ENCODE data around the gene BPIFB6. TPM values are rescaled to one million over a fixed set of nuclear protein-coding genes. Genes with fewer than 3 reads are reported as not detected.

BPIFB6 gene
- total RNA-seq, 3 donors from 2014 or later = not detected

DNA sequence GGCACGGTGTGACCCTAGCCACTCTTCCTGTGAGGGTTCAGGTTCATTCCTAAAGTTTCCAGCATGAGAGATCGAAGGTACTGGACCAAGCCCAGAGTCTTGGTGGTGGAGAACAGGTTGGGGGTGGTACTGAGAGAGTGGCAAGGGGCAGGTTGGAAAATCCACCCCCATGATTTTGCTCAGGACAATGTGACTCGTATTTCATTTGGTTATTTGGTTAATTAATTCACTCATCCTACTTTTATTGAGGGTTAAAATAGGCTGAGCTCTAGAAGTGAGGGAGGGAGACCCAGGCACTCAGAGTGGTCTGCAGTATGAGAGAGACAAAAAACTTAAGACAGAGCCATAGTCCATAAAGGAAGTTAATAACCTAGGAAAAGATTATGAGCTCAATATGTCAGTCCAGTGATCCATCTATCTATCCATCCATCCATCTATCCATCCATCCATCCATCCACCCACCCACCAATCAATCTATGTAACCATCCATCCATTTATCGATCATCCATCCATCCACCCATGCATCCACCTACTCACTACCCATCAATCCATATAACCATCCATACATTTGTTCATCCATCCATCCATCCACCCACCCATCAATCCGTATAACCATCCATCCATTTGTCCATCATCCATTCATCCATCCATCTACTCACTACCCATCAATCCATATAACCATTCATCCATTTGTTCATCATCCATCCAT is 6.7 kb upstream of the BPIFB6 start:
- intact Hi-C loops (cut with DNase I, micrococcal nuclease) = no loop called here

DNA sequence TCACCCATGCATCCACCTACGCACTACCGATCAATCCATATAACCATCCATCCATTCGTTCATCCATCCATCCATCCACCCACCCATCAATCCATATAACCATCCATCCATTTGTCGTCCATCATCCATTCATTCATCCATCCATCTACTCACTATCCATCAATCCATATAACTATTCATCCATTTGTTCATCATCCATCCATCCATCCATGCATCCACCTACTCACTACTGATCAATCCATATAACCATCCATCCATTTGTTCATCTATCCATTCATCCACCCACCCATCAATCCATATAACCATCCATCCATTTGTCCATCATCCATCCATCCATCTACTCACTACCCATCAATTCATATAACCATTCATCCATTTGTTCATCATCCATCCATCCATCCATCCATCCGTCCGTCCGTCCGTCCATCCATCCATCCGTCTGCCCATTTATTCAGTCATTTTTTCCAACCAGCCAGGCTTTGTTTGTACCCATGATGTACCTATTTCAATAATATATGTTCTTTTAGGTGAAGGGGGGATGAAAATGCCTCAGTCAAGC is 6.1 kb upstream of the BPIFB6 start:
- TF ChIP-seq, protein P1, sequence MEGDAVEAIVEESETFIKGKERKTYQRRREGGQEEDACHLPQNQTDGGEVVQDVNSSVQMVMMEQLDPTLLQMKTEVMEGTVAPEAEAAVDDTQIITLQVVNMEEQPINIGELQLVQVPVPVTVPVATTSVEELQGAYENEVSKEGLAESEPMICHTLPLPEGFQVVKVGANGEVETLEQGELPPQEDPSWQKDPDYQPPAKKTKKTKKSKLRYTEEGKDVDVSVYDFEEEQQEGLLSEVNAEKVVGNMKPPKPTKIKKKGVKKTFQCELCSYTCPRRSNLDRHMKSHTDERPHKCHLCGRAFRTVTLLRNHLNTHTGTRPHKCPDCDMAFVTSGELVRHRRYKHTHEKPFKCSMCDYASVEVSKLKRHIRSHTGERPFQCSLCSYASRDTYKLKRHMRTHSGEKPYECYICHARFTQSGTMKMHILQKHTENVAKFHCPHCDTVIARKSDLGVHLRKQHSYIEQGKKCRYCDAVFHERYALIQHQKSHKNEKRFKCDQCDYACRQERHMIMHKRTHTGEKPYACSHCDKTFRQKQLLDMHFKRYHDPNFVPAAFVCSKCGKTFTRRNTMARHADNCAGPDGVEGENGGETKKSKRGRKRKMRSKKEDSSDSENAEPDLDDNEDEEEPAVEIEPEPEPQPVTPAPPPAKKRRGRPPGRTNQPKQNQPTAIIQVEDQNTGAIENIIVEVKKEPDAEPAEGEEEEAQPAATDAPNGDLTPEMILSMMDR (IDR thresholded peaks at IDR 0.05) = no peak
- ATAC-seq (no peak), DNase-seq (no peak)
- Histone ChIP-seq H3K9me3 (no peaks in the 10 kb centered on the region), H3K4me3 (no peak overlapping the region), H3K4me1 (ENCODE audit: low read depth) (no peaks in the 10 kb centered on the region), H3K36me3 (ENCODE audit: low read depth) (no peaks in the 10 kb centered on the region)
- intact Hi-C loops (cut with DNase I, micrococcal nuclease) = no loop called here

More for the DNA sequence above, 6.7 kb upstream of the BPIFB6 start:
- ATAC-seq (no peak), DNase-seq (no peak)
- TF ChIP-seq, protein P1 (IDR thresholded peaks at IDR 0.05) = no peak
- H3K4me3 ChIP-seq = no peak overlapping the region
- H3K9me3 ChIP-seq = no peaks in the 10 kb centered on the region
- H3K36me3 ChIP-seq (ENCODE audit: low read depth) = no peaks in the 10 kb centered on the region
- H3K4me1 ChIP-seq (ENCODE audit: low read depth) = no peaks in the 10 kb centered on the region

DNA sequence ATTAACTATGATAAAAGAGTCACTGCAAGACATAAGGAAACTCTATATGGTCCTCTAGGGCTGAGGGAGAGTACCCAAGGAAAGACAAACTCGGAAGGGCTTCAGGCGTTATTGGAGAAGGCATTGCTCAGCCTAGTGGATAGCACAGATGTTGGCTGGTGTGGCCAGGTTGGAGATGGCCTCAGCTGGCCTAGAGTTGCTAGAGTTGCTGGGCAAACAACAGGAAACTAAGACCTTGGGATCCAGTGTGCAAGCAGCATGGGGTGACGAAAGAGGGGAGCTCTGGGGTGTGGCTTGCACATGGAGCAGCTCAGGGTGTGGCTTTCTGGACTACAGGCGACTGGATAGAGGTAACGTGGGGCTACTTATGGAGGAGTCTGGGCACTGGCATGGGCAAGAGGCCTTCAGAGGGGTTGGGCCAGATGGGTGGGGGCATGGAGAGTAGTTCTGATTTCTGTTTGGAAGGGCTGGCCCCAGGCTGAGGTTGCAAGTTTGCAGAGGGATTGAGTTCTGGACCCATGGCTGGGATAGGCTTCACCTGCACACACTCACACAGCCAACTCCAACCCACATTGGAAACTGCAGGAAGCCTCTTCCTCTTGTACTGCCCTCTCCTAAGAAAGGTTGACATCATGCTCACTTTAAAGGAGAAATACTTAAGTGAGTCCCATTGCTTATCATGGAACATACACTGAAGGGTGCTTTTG is 5.2 kb upstream of the BPIFB6 start:
- H3K9me3 ChIP-seq = no peaks in the 10 kb centered on the region
- H3K4me1 ChIP-seq (ENCODE audit: low read depth) = no peaks in the 10 kb centered on the region
- TF ChIP-seq, protein P1 (IDR thresholded peaks at IDR 0.05) = no peak
- ATAC-seq = no peak
- no peak for DNase-seq
- H3K36me3 ChIP-seq (ENCODE audit: low read depth) = no peaks in the 10 kb centered on the region
- H3K4me3 ChIP-seq = no peak overlapping the region
- intact Hi-C loops (cut with DNase I, micrococcal nuclease) = no loop called here

DNA sequence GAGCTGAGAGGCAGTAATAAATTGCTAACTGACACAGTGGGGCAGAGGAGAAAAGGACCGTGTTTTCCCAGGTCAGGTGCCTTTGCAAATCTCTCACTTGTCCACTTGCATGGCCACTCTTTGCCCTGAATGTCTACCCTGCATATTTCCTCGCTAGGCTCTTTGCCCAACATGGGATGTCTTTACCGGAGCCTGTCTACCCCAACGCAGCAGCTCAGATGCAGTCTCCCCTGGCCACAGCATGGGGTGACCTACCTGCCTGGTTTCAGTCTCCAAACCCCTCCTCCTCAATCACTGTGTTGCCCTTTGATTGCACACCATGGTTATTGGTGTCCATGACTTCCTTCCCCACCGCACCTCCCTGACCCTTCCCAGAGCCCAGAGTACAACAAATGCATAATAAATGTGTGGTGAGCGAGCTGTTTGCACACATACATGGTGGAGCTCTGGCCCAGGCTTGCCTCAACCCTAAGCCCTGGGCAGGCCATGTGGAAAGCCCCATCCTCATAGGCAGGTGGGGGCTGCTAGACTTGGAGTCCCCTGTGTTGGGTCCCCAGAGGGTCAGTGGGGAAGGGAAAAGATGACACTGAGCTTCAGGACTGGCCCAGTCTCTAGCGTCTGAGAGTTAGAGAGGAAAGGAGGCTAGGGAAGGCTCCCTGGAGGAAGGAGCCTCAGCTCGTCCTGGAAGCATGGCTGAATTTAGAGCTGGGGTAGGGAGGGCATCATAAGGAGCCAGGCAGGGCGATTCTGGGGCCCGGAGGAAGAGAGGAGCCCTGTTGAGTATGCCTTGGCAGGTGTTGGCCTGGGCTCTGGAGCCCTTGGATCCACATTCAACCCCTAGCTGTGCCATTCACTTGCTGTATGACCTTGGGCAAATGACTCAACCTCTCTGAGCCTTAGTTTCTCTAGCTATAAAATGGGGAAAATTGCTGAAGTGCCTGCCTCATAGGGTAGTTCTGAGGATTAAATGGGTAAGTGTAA is 4.4 kb upstream of the BPIFB6 start:
- TF ChIP-seq, protein P1 (IDR thresholded peaks at IDR 0.05) = no peak
- intact Hi-C loops (cut with DNase I, micrococcal nuclease) = no loop called here

More for the DNA sequence above, 4.4 kb upstream of the BPIFB6 start:
- DNase-seq (no peak), ATAC-seq (no peak)
- no peaks in the 10 kb centered on the region for H3K36me3 ChIP-seq (ENCODE audit: low read depth)
- no peaks in the 10 kb centered on the region for H3K4me1 ChIP-seq (ENCODE audit: low read depth)
- no peaks in the 10 kb centered on the region for H3K9me3 ChIP-seq
- H3K4me3 ChIP-seq = no peak overlapping the region

Data from mucosa of descending colon (tissue), 3 donors.